PC-3 (cell line): Measurements from ENCODE around the gene CCDC102A. TPM values are rescaled to one million over a fixed set of nuclear protein-coding genes. Genes with fewer than 3 reads are reported as not detected.

ENCODE experiments used
- ATAC-seq: fragments of 200-7000 bp; cut with Tn5 transposase; 2 replicates; pipeline ENCODE4 v1.9.1; 2020; ENCODE audit warnings: mild to moderate bottlenecking, moderate library complexity
- BruUV-seq: library from RNA; stranded (reverse); fragments of 400-500 nt; replicated peaks from 2 replicates; lab custom pipeline; 2021; lab: Mats Ljungman, UMichigan
- CTCF ChIA-PET: fragments of 300-600 bp; sonication (Branson Sonifier 250); formaldehyde crosslinking; loops from one replicate; lab custom pipeline; 2022; ENCODE audit warnings: antibody characterized with exemption; lab: Charles Lee
- POLR2A ChIA-PET: fragments of 300-600 bp; sonication (Branson Sonifier 250); formaldehyde crosslinking; loops from one replicate; lab custom pipeline; 2022; ENCODE audit warnings: antibody characterized with exemption; ENCODE audit not compliant: unreplicated experiment; lab: Charles Lee
- DNase-seq: peaks from one replicate; pipeline ENCODE4 v3.0.0-alpha.2; 2015
- H2AFZ ChIP-seq: fragments of 300-600 bp; sonication (generic); 2 replicates; pipeline ENCODE4 v1.6.0; 2016; ENCODE audit warnings: antibody characterized with exemption, low read length
- H3F3A ChIP-seq: fragments of 300-600 bp; sonication (generic); one replicate; pipeline ENCODE4 v1.6.0; 2017; ENCODE audit warnings: antibody characterized with exemption, low read length, control low read depth, mild to moderate bottlenecking; ENCODE audit not compliant: unreplicated experiment
- H3K27ac ChIP-seq: fragments of 300-600 bp; sonication (generic); 2 replicates; pipeline ENCODE4 v1.5.1; 2016; ENCODE audit warnings: mild to moderate bottlenecking, low read length
- H3K27me3 ChIP-seq: fragments of 300-600 bp; sonication (generic); 2 replicates; pipeline ENCODE4 v1.6.1; 2016; ENCODE audit warnings: low read length, mixed read lengths
- H3K36me3 ChIP-seq: fragments of 300-600 bp; sonication (generic); 2 replicates; pipeline ENCODE4 v1.6.1; 2016; ENCODE audit warnings: low read depth, mixed run types, low read length, mixed read lengths
- H3K4me1 ChIP-seq: fragments of 300-600 bp; sonication (generic); 2 replicates; pipeline ENCODE4 v1.5.1; 2016; ENCODE audit warnings: low read length; ENCODE audit not compliant: insufficient read depth
- H3K4me2 ChIP-seq: fragments of 300-600 bp; sonication (generic); 2 replicates; pipeline ENCODE4 v1.6.0; 2016; ENCODE audit warnings: low read length
- H3K4me3 ChIP-seq: fragments of 300-600 bp; sonication (generic); 2 replicates; pipeline ENCODE4 v1.5.1; 2016; ENCODE audit warnings: mild to moderate bottlenecking, low read length, mixed read lengths
- H3K79me2 ChIP-seq: fragments of 300-600 bp; sonication (generic); 2 replicates; pipeline ENCODE4 v1.6.1; 2017; ENCODE audit warnings: low read length, mixed read lengths
- H3K9ac ChIP-seq: fragments of 300-600 bp; sonication (generic); 2 replicates; pipeline ENCODE4 v1.6.0; 2016; ENCODE audit warnings: mild to moderate bottlenecking, low read length
- H3K9me2 ChIP-seq: fragments of 300-600 bp; sonication (generic); replicated peaks from 2 replicates; pipeline ENCODE4 v1.6.1; 2016; ENCODE audit warnings: mixed run types, low read length, mixed read lengths
- H3K9me3 ChIP-seq: fragments of 300-600 bp; sonication (generic); 2 replicates; pipeline ENCODE4 v1.6.1; 2016; ENCODE audit warnings: low read length, mixed read lengths
- H4K20me1 ChIP-seq: fragments of 300-600 bp; sonication (generic); 2 replicates; pipeline ENCODE4 v1.6.1; 2016; ENCODE audit warnings: low read length, mixed read lengths
- EZH2 ChIP-seq: fragments of 300-600 bp; sonication (generic); IDR thresholded peaks from one replicate; pipeline ENCODE4 v1.6.1; 2017; ENCODE audit warnings: antibody characterized with exemption, mild to moderate bottlenecking, low read length; ENCODE audit not compliant: unreplicated experiment
- EZH2phosphoT487 ChIP-seq: fragments of 300-600 bp; sonication (generic); IDR thresholded peaks from 2 replicates; pipeline ENCODE4 v1.6.1; 2018; ENCODE audit warnings: mild to moderate bottlenecking, antibody characterized with exemption, low read length, borderline replicate concordance
- intact Hi-C: fragments of 100-400 bp; cut with micrococcal nuclease; formaldehyde crosslinking; loops from 2 replicates; pipeline ENCODE4 v1.9.0; 2023
- total RNA-seq: library from RNA; depleted of rRNA; stranded (reverse); fragments of >200 nt; gene quantifications from 2 replicates; pipeline ENCODE4 v1.2.3, GENCODE V29; 2014
- TF ChIP-seq, protein P1 (sequence below): fragments of 300-600 bp; sonication (generic); conservative IDR thresholded peaks from 2 replicates; pipeline ENCODE4 v1.5.1; 2017; ENCODE audit warnings: antibody characterized with exemption, low read depth, mild to moderate bottlenecking, low read length

CCDC102A gene
- total RNA-seq, 1 experiment from 2014 or later, result 12.7 TPM

DNA sequence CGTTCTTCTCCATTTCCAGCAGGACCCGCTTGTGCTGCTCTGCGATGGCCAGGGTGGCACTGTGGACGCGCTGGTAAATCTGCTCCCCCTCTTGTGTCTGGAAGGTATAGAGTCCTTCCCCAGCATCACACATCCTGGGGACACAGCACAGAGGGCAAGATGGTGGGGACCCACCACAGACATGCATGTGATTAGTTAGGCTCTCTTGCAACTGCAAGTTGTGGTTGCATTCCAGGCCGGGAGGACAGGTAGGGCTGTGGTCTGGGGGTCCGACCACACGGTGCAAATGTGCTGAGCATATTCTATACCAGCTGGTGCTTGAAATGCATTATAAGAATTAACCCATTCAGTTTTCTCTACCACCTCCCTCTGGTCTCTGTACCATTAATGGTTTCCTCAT, 62.5 kb downstream of the CCDC102A start:
- Histone ChIP-seq H3K4me1 (no peaks in the 10 kb centered on the region), H3F3A (no peaks in the 10 kb centered on the region), H3K9ac (no peak overlapping the region), H3K4me3 (no peak overlapping the region), H3K27me3 (no peaks in the 10 kb centered on the region), H3K4me2 (no peak overlapping the region), H3K79me2 (no peaks in the 10 kb centered on the region), H3K36me3 (peaks cover 23% of the 10 kb centered on the region; the same call in 1 of the 2 replicates), H3K27ac (no peak overlapping the region), H3K9me3 (no peaks in the 10 kb centered on the region), H4K20me1 (no peaks in the 10 kb centered on the region), H3K9me2 (no peaks in the 10 kb centered on the region), H2AFZ (no peak overlapping the region)
- ChIA-PET POLR2A (no interaction called here), CTCF (no interaction called here)
- no peak for ATAC-seq
- intact Hi-C loops, result no loop called here
- no peak for DNase-seq
- BruUV-seq, result no TSS peak
- TF ChIP-seq, protein P1, sequence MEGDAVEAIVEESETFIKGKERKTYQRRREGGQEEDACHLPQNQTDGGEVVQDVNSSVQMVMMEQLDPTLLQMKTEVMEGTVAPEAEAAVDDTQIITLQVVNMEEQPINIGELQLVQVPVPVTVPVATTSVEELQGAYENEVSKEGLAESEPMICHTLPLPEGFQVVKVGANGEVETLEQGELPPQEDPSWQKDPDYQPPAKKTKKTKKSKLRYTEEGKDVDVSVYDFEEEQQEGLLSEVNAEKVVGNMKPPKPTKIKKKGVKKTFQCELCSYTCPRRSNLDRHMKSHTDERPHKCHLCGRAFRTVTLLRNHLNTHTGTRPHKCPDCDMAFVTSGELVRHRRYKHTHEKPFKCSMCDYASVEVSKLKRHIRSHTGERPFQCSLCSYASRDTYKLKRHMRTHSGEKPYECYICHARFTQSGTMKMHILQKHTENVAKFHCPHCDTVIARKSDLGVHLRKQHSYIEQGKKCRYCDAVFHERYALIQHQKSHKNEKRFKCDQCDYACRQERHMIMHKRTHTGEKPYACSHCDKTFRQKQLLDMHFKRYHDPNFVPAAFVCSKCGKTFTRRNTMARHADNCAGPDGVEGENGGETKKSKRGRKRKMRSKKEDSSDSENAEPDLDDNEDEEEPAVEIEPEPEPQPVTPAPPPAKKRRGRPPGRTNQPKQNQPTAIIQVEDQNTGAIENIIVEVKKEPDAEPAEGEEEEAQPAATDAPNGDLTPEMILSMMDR, result no peak
- TF ChIP-seq EZH2 (no peak), EZH2phosphoT487 (no peak)

DNA sequence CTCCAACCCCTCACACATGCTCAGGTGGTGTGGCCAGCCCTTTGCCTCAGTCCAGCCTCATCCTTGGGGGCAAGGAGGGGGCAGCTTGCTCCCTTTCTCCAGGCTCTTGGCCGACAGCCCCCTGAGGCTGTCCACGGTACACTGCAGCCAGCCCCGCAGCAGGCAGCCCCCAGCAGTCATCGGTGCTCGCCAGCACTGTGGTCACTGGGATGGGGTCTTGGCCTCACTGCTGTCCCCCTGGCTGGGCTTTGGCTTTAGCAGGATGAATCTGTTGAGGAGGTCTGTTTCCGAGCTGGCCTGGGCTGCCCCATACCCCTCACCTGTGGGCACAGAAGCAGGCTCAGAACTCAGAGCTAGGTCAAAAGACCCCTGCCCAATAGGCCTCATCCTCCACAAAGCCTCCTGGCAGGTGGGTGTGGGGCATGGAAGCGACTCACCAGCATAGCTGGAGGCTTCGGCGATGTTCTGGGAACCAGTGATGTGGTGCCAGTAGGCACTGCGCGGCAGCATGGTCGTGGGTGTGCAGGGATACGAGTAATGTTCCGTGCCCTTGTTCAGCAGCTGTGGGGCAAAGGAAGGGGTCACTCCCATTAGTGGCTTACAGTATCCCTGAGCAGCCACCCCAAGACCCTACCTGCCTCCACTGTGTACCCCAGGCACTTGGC, 63.1 kb downstream of the CCDC102A start:
- no TSS peak for BruUV-seq
- H3F3A ChIP-seq, result no peaks in the 10 kb centered on the region
- H2AFZ ChIP-seq, result no peak overlapping the region
- H3K27ac ChIP-seq, result no peak overlapping the region
- no peaks in the 10 kb centered on the region for H3K4me1 ChIP-seq
- DNase-seq, result no peak
- no peaks in the 10 kb centered on the region for H4K20me1 ChIP-seq
- POLR2A ChIA-PET, result no interaction called here
- H3K36me3 ChIP-seq, result peaks cover 28% of the 10 kb centered on the region; the same call in 1 of the 2 replicates
- ATAC-seq, result no peak
- H3K4me2 ChIP-seq, result no peak overlapping the region
- no peaks in the 10 kb centered on the region for H3K9me2 ChIP-seq
- no peak overlapping the region for H3K9ac ChIP-seq
- H3K9me3 ChIP-seq, result no peaks in the 10 kb centered on the region
- H3K79me2 ChIP-seq, result no peaks in the 10 kb centered on the region
- CTCF ChIA-PET, result no interaction called here
- TF ChIP-seq EZH2phosphoT487, result no peak
- no peak for TF ChIP-seq EZH2
- TF ChIP-seq, protein P1, result no peak
- no peak overlapping the region for H3K4me3 ChIP-seq
- no peaks in the 10 kb centered on the region for H3K27me3 ChIP-seq
- intact Hi-C loops, result no loop called here

DNA sequence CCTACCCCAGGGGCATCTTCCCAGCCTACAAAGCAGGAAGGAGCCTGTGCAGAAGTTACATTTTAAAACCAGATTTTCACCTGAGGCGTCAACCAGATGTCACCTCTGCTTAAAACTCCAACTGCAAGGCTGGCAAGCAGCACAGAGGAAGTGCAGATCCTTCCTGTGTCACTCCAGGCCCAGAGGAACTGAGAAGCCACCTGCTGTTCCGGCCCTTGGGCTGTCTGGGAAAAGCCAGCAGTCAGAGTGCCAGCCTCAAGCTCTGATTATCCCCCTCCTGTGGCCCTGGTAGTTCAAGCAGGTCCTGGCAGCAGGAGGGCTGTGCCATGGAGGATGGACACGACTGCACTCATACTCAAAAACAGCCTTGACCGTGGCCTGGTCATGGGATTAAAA, 63.7 kb downstream of the CCDC102A start:
- no peak overlapping the region for H3K4me2 ChIP-seq
- H3F3A ChIP-seq, result no peaks in the 10 kb centered on the region
- no peak overlapping the region for H3K9ac ChIP-seq
- no TSS peak for BruUV-seq
- TF ChIP-seq, protein P1, result no peak
- TF ChIP-seq EZH2phosphoT487 (no peak), EZH2 (no peak)
- no peak overlapping the region for H2AFZ ChIP-seq
- DNase-seq (no peak), ATAC-seq (peak; percentile 31)
- H4K20me1 ChIP-seq, result no peaks in the 10 kb centered on the region
- no peaks in the 10 kb centered on the region for H3K79me2 ChIP-seq
- H3K9me2 ChIP-seq, result no peaks in the 10 kb centered on the region
- ChIA-PET POLR2A (interaction anchor here (0.7 kb wide), 1 partner anchor 40 kb away, joined by 4 read pairs; no protein-coding TSS in a partner anchor), CTCF (no interaction called here)
- H3K36me3 ChIP-seq, result peaks cover 30% of the 10 kb centered on the region; the same call in 1 of the 2 replicates
- intact Hi-C loops, result no loop called here
- no peaks in the 10 kb centered on the region for H3K9me3 ChIP-seq
- H3K27me3 ChIP-seq, result no peaks in the 10 kb centered on the region
- H3K27ac ChIP-seq, result no peak overlapping the region
- no peak overlapping the region for H3K4me3 ChIP-seq
- H3K4me1 ChIP-seq, result no peaks in the 10 kb centered on the region
